NCI-H2081 (cell line): ENCODE measurements around the gene EI24.

ENCODE experiments used
- DNase-seq, 2 experiments: peaks; one replicate each; lab custom pipeline; 2025; lab: John Stamatoyannopoulos, UW

The EI24 gene

GRCh38 chr11:125579811-125580210, 10.5 kb downstream of the EI24 start:
- no peak for DNase-seq

GRCh38 chr11:125583496-125583895, 14.2 kb downstream of the EI24 start:
- no peak for DNase-seq

- no peak for DNase-seq
These were observed 16.2 kb downstream of the EI24 start for GRCh38 chr11:125585487-125585886.

GRCh38 chr11:125586623-125587022, 17.3 kb downstream of the EI24 start:
- no peak for DNase-seq

GRCh38 chr11:125587480-125587879, 18.2 kb downstream of the EI24 start:
- no peak for DNase-seq

GRCh38 chr11:125588505-125588904, 19.2 kb downstream of the EI24 start:
- DNase-seq = no peak

GRCh38 chr11:125591649-125592304, 22.5 kb downstream of the EI24 start:
- peak in 1 of 2 experiments; percentile 48 for DNase-seq

- DNase-seq = peak; percentile 100
These were observed 23.2 kb downstream of the EI24 start, which contains the start of gene STT3A for GRCh38 chr11:125592305-125593113. Gene STT3A (plus strand): TSS chr11:125592852. CDS start chr11:125595916, 3,064 bp downstream.

- peak in 1 of 2 experiments; percentile 44 for DNase-seq
These were observed 24.0 kb downstream of the EI24 start for GRCh38 chr11:125593114-125593820.

- no peak for DNase-seq
These were observed 25.7 kb downstream of the EI24 start for GRCh38 chr11:125594958-125595357.

- no peak for DNase-seq
These were observed 31.4 kb downstream of the EI24 start for GRCh38 chr11:125600663-125601062.

- no peak for DNase-seq
These were observed 33.9 kb downstream of the EI24 start for GRCh38 chr11:125603207-125603606.

GRCh38 chr11:125605417-125605816, 36.1 kb downstream of the EI24 start:
- DNase-seq = no peak

- DNase-seq = no peak
These were observed 40.3 kb downstream of the EI24 start for GRCh38 chr11:125609545-125609944.

- DNase-seq = no peak
These were observed 49.1 kb downstream of the EI24 start for GRCh38 chr11:125618383-125618782.

- no peak for DNase-seq
These were observed 52.7 kb downstream of the EI24 start for GRCh38 chr11:125621995-125622394.

- DNase-seq = no peak
These were observed 53.8 kb downstream of the EI24 start for GRCh38 chr11:125623064-125623463.

GRCh38 chr11:125624756-125625213, 55.5 kb downstream of the EI24 start, which contains the start of gene CHEK1:
Gene CHEK1 (plus strand): TSS chr11:125625163. CDS start chr11:125626769, 1,606 bp downstream.
- no peak for DNase-seq

GRCh38 chr11:125625225-125625629, 56.0 kb downstream of the EI24 start:
- DNase-seq = no peak

GRCh38 chr11:125625630-125626287, 56.5 kb downstream of the EI24 start:
- DNase-seq = peak; percentile 90 to 93

GRCh38 chr11:125626288-125626950, 57.1 kb downstream of the EI24 start:
- DNase-seq = peak; percentile 83 to 86
